Epithelial cell of proximal tubule (primary cell): ENCODE results near the gene TRERF1. TPM values are rescaled to one million over a fixed set of nuclear protein-coding genes. Genes with fewer than 3 reads are reported as not detected.

Experiments
- DNase-seq: peaks from one replicate; pipeline ENCODE4 v3.0.0-alpha.2; 2011; ENCODE audit warnings: low read depth
- H3K4me3 ChIP-seq: 2 replicates; pipeline ENCODE4 v1.5.1; 2011; ENCODE audit warnings: low read depth, mild to moderate bottlenecking, low read length
- total RNA-seq: library from RNA; depleted of rRNA; stranded (reverse); fragments of >200 nt; gene quantifications from 2 replicates; pipeline ENCODE4 v1.2.3, GENCODE V29; 2015
- TF ChIP-seq, protein P1 (sequence below): conservative IDR thresholded peaks from 2 replicates; pipeline ENCODE4 v1.5.1; 2012; ENCODE audit warnings: low read depth, mild to moderate bottlenecking, low read length

The TRERF1 gene
- total RNA-seq, 1 donor from 2014 or later = 2.2 TPM

DNA sequence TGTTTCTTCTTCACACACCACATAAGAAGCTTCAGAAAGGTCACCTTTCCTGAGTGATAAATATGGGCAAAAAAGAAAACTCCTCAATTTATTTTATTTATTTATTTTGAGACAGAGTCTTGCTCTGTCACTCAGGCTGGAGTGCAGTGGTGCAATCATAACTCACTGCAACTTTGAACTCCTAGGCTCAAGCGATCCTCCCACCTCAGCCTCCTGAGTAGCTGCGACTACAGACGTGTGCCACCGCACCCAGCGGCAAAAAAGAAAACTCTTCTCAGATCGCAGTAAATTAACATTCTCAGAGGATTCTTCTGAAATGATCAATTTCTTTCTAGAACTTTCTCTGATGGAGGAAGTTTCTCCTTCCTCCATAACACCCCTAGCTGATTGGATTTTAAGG lies 111.2 kb downstream of the TRERF1 start:
- TF ChIP-seq, protein P1, sequence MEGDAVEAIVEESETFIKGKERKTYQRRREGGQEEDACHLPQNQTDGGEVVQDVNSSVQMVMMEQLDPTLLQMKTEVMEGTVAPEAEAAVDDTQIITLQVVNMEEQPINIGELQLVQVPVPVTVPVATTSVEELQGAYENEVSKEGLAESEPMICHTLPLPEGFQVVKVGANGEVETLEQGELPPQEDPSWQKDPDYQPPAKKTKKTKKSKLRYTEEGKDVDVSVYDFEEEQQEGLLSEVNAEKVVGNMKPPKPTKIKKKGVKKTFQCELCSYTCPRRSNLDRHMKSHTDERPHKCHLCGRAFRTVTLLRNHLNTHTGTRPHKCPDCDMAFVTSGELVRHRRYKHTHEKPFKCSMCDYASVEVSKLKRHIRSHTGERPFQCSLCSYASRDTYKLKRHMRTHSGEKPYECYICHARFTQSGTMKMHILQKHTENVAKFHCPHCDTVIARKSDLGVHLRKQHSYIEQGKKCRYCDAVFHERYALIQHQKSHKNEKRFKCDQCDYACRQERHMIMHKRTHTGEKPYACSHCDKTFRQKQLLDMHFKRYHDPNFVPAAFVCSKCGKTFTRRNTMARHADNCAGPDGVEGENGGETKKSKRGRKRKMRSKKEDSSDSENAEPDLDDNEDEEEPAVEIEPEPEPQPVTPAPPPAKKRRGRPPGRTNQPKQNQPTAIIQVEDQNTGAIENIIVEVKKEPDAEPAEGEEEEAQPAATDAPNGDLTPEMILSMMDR = no peak
- no peak overlapping the region for H3K4me3 ChIP-seq
- no peak for DNase-seq

DNA sequence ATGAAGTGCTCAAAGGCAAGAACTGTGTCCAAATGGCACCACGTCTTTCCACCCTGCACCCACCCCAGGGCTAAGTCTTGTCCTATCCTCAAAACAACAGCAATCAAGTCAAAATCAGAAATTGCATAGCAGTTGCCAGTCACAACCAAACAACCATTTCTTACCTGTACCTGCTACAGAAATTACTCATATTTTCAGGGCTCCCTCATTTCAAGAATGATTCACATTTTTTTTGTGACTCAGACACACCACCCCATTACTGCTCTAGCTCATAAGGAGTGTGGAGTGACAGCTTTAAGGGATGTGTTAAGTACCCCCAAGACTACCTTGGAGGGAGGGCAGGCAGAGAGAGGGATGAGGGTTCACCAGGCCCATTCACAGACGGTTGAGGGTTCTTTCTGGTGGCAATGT lies 111.7 kb downstream of the TRERF1 start:
- no peak for DNase-seq
- TF ChIP-seq, protein P1 = no peak
- no peak overlapping the region for H3K4me3 ChIP-seq

GRCh38 chr6:42338744-42339222 lies 112.9 kb downstream of the TRERF1 start:
- H3K4me3 ChIP-seq = no peak overlapping the region
- TF ChIP-seq, protein P1 = no peak
- DNase-seq = no peak

- H3K4me3 ChIP-seq = no peak overlapping the region
- TF ChIP-seq, protein P1 = no peak
- DNase-seq = no peak
These were observed 113.6 kb downstream of the TRERF1 start for GRCh38 chr6:42337985-42338743.

GRCh38 chr6:42336431-42336830 lies 115.3 kb downstream of the TRERF1 start:
- DNase-seq = no peak
- TF ChIP-seq, protein P1 = no peak
- H3K4me3 ChIP-seq = no peak overlapping the region

- H3K4me3 ChIP-seq = no peak overlapping the region
- TF ChIP-seq, protein P1 = no peak
- no peak for DNase-seq
These were observed 115.8 kb downstream of the TRERF1 start for GRCh38 chr6:42335896-42336295.

GRCh38 chr6:42334870-42335269 lies 116.9 kb downstream of the TRERF1 start:
- TF ChIP-seq, protein P1 = no peak
- no peak overlapping the region for H3K4me3 ChIP-seq
- no peak for DNase-seq
